ENCODE results near the gene CSNK2A2.

DNA sequence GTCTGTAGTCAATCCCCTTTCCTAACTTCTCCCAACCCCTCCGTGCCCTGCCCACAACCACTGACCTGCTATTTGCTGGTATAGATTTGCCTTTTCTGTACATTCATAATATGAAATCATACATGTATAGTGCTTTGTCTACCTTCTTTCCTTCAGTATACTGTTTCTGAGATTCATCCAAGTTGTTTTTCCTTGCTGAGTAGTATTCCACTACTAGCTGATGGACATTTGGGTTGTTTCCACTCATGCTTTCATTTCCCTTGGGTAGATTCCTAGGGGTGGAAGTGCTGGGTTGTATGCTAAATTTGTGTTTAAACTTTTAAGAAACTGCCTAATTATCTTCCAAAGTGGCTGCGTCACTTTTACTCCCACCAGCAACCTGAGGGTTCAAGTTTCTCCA is 27.7 kb downstream of the CSNK2A2 start:
- TF ChIP-seq, protein P1, sequence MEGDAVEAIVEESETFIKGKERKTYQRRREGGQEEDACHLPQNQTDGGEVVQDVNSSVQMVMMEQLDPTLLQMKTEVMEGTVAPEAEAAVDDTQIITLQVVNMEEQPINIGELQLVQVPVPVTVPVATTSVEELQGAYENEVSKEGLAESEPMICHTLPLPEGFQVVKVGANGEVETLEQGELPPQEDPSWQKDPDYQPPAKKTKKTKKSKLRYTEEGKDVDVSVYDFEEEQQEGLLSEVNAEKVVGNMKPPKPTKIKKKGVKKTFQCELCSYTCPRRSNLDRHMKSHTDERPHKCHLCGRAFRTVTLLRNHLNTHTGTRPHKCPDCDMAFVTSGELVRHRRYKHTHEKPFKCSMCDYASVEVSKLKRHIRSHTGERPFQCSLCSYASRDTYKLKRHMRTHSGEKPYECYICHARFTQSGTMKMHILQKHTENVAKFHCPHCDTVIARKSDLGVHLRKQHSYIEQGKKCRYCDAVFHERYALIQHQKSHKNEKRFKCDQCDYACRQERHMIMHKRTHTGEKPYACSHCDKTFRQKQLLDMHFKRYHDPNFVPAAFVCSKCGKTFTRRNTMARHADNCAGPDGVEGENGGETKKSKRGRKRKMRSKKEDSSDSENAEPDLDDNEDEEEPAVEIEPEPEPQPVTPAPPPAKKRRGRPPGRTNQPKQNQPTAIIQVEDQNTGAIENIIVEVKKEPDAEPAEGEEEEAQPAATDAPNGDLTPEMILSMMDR (IDR thresholded peaks at IDR 0.05; ENCODE audit: insufficient read depth, low read length, poor library complexity, severe bottlenecking), result no peak
- TF ChIP-seq EZH2phosphoT487 (conservative IDR thresholded peaks at IDR 0.05; ENCODE audit: low read length), result no peak
